ENCODE data around the gene STK33. TPM values are rescaled to one million over a fixed set of nuclear protein-coding genes. Genes with fewer than 3 reads are reported as not detected.

Gene STK33
- total and polyA plus RNA-seq, 2 of the 13 experiments (the other 11 are each of a cell fraction or from before 2014, with no cell fraction given) = 2.7 to 12.6 TPM

DNA sequence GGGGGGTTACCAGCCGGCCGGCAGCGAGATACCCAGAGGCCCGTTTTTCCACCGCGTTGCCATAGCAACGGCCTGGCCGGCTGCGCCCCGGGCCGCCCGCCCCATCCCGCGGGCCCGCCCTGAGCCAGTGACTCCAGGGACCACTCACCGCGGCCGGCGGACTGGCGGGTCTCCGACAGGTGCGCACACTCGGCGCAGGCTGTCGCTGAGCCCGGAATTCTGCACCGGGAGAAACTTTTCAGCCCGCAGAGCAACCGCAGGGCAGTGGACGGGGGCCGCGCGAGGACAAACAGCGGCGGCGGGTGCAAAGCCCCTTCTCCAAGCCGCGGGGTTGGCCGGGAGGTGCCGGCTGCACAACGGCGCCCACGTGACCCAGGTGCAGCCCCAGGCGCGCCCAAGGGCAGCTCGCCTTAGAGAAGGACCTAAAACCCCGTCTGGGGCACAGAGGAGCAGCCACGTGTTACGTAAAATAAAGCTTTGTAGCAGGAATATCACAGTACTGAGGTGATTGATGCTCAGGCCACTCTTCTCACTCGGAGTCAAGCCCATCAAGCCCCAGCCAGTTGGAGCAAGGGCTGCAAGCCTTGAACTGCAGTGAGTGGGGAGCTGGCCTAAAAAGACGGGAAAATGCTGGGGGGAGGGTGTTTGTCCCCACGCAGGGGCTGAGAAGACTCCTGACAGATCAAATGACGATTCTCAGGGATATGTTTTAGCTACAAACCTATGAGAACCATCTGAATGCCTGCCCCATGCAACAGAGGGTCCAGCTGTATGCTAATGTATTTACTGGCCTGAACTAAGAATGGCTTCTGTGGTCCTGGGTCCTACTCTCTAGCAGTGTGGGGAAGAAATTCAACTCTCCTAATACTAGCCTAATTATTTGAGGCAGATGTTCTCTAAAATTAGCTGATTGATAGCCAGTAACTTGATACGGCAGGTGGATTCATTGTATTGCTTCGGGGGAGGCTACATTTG, at the start of gene STK33 (continued):
- TF ChIP-seq, protein P1, sequence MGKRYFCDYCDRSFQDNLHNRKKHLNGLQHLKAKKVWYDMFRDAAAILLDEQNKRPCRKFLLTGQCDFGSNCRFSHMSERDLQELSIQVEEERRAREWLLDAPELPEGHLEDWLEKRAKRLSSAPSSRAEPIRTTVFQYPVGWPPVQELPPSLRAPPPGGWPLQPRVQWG (CRISPR knock-in tag; IDR thresholded peaks at IDR 0.05; ENCODE audit: borderline replicate concordance, low read depth) = no peak
- TF ChIP-seq IRF2 (CRISPR knock-in tag; IDR thresholded peaks at IDR 0.05) = peak; percentile 17; the same call in 1 of the 2 replicates
- TF ChIP-seq, protein P2, sequence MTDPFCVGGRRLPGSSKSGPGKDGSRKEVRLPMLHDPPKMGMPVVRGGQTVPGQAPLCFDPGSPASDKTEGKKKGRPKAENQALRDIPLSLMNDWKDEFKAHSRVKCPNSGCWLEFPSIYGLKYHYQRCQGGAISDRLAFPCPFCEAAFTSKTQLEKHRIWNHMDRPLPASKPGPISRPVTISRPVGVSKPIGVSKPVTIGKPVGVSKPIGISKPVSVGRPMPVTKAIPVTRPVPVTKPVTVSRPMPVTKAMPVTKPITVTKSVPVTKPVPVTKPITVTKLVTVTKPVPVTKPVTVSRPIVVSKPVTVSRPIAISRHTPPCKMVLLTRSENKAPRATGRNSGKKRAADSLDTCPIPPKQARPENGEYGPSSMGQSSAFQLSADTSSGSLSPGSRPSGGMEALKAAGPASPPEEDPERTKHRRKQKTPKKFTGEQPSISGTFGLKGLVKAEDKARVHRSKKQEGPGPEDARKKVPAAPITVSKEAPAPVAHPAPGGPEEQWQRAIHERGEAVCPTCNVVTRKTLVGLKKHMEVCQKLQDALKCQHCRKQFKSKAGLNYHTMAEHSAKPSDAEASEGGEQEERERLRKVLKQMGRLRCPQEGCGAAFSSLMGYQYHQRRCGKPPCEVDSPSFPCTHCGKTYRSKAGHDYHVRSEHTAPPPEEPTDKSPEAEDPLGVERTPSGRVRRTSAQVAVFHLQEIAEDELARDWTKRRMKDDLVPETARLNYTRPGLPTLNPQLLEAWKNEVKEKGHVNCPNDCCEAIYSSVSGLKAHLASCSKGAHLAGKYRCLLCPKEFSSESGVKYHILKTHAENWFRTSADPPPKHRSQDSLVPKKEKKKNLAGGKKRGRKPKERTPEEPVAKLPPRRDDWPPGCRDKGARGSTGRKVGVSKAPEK (CRISPR knock-in tag; IDR thresholded peaks at IDR 0.05; ENCODE audit: borderline replicate concordance) = no peak
- peak; percentile 48; the same call in 1 of the 2 replicates for TF ChIP-seq TFDP1 (CRISPR knock-in tag; IDR thresholded peaks at IDR 0.05; ENCODE audit: borderline replicate concordance)
- TF ChIP-seq, protein P3, sequence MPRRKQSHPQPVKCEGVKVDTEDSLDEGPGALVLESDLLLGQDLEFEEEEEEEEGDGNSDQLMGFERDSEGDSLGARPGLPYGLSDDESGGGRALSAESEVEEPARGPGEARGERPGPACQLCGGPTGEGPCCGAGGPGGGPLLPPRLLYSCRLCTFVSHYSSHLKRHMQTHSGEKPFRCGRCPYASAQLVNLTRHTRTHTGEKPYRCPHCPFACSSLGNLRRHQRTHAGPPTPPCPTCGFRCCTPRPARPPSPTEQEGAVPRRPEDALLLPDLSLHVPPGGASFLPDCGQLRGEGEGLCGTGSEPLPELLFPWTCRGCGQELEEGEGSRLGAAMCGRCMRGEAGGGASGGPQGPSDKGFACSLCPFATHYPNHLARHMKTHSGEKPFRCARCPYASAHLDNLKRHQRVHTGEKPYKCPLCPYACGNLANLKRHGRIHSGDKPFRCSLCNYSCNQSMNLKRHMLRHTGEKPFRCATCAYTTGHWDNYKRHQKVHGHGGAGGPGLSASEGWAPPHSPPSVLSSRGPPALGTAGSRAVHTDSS (CRISPR knock-in tag; conservative IDR thresholded peaks at IDR 0.05) = no peak
- TF ChIP-seq CBX1 (IDR thresholded peaks at IDR 0.05; ENCODE audit: low read depth) = no peak
- TF ChIP-seq SALL2 (CRISPR knock-in tag; IDR thresholded peaks at IDR 0.05) = no peak
- TF ChIP-seq ZNF83 (CRISPR knock-in tag; IDR thresholded peaks at IDR 0.05; ENCODE audit: borderline replicate concordance) = no peak
- TF ChIP-seq, protein P4, sequence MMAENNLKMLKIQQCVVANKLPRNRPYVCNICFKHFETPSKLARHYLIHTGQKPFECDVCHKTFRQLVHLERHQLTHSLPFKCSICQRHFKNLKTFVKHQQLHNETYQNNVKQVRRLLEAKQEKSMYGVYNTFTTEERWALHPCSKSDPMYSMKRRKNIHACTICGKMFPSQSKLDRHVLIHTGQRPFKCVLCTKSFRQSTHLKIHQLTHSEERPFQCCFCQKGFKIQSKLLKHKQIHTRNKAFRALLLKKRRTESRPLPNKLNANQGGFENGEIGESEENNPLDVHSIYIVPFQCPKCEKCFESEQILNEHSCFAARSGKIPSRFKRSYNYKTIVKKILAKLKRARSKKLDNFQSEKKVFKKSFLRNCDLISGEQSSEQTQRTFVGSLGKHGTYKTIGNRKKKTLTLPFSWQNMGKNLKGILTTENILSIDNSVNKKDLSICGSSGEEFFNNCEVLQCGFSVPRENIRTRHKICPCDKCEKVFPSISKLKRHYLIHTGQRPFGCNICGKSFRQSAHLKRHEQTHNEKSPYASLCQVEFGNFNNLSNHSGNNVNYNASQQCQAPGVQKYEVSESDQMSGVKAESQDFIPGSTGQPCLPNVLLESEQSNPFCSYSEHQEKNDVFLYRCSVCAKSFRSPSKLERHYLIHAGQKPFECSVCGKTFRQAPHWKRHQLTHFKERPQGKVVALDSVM (CRISPR knock-in tag; IDR thresholded peaks at IDR 0.05) = no peak
- 0 out of 2 replicates have a peak, but pooled peaks have one; percentile 19 for TF ChIP-seq TBX3 (IDR thresholded peaks at IDR 0.05; ENCODE audit: borderline replicate concordance)
- TF ChIP-seq PCBP2 (optimal IDR thresholded peaks at IDR 0.05; ENCODE audit: low read depth, low read length, poor library complexity, severe bottlenecking) = no peak
- no peak for TF ChIP-seq KLF15 (CRISPR knock-in tag; IDR thresholded peaks at IDR 0.05; ENCODE audit: borderline replicate concordance)
- peak; percentile 81 for TF ChIP-seq HNRNPLL (IDR thresholded peaks at IDR 0.05; ENCODE audit: low read depth, low read length, poor library complexity, severe bottlenecking)
- TF ChIP-seq STAT5B (CRISPR knock-in tag; IDR thresholded peaks at IDR 0.05) = no peak
- no peak for TF ChIP-seq EHMT2 (IDR thresholded peaks at IDR 0.05; ENCODE audit: borderline replicate concordance, low read depth, low read length)
- no peak for TF ChIP-seq STAG1 (CRISPR knock-in tag; IDR thresholded peaks at IDR 0.05)
- TF ChIP-seq SRSF1 (optimal IDR thresholded peaks at IDR 0.05; ENCODE audit: low read depth, low read length) = no peak
- TF ChIP-seq SMC3 (IDR thresholded peaks at IDR 0.05; ENCODE audit: low read length) = no peak
- no peak for TF ChIP-seq ZNF20 (CRISPR knock-in tag; IDR thresholded peaks at IDR 0.05)
